HepG2 (cell line): ENCODE results near the gene NUCB1. TPM values are rescaled to one million over a fixed set of nuclear protein-coding genes. Genes with fewer than 3 reads are reported as not detected.

Source experiments
- ATAC-seq: fragments of 200-7000 bp; cut with Tn5 transposase; 3 replicates; pipeline ENCODE4 v1.9.1; 2020; ENCODE audit warnings: mild to moderate bottlenecking, moderate library complexity
- BruUV-seq: library from RNA; stranded (reverse); fragments of 400-500 nt; replicated peaks from 2 replicates; lab custom pipeline; 2021; lab: Mats Ljungman, UMichigan
- CTCF ChIA-PET: fragments of 300-600 bp; formaldehyde crosslinking; extraction: SDS; loops from one replicate; lab custom pipeline; 2021; ENCODE audit warnings: low total read pairs, inconsistent platforms, low intra/inter-chr PET ratio; lab: Yijun Ruan, JAX
- POLR2A ChIA-PET: fragments of 350-600 bp; sonication (Branson Sonifier 250); formaldehyde crosslinking; loops from one replicate; lab custom pipeline; 2020; ENCODE audit warnings: antibody characterized with exemption, inconsistent platforms; lab: Yijun Ruan, JAX
- DNase-seq: peaks from one replicate; pipeline ENCODE4 v3.0.0-alpha.2; 2015; ENCODE audit warnings: low spot score
- FAIRE-seq: peaks from 3 replicates; lab custom pipeline; 2011; peaks lifted over from hg19 to GRCh38; lab: Jason Lieb, UNC
- H2AFZ ChIP-seq: one replicate; pipeline ENCODE4 v1.6.1; 2011; ENCODE audit warnings: low read length, inconsistent platforms
- H3K27ac ChIP-seq: fragments of 300-600 bp; 3 replicates; pipeline ENCODE4 v1.8.0; 2011; ENCODE audit warnings: mixed run types, mild to moderate bottlenecking, mixed read lengths, low read length, inconsistent platforms; ENCODE audit not compliant: insufficient read depth; ENCODE audit errors: extremely low read length
- H3K27me3 ChIP-seq, 2 experiments: fragments of 200-600 bp in 1 of 2; 2 replicates in 1 of 2; 3 replicates in 1 of 2; pipeline versions ENCODE4 v1.6.0 to v1.8.0; 2011; ENCODE audit warnings: low read length in 2 of 2, mild to moderate bottlenecking in 2 of 2, moderate library complexity in 2 of 2, inconsistent platforms in 1 of 2; ENCODE audit not compliant: insufficient read depth in 2 of 2, control insufficient read depth in 1 of 2
- H3K36me3 ChIP-seq, 2 experiments: fragments of 200-600 bp in 1 of 2; replicated peaks in 1 of 2; 2 replicates in 1 of 2; 3 replicates in 1 of 2; pipeline versions ENCODE4 v1.5.1 to v1.8.0; 2011; ENCODE audit warnings: low read length in 2 of 2, inconsistent platforms in 1 of 2; ENCODE audit not compliant: insufficient read depth in 2 of 2, control insufficient read depth in 1 of 2
- H3K4me1 ChIP-seq: 2 replicates; pipeline ENCODE4 v1.5.1; 2012; ENCODE audit warnings: low read length, inconsistent platforms; ENCODE audit not compliant: insufficient read depth
- H3K4me2 ChIP-seq: 2 replicates; pipeline ENCODE4 v1.6.0; 2011; ENCODE audit warnings: low read depth, low read length, inconsistent platforms
- H3K4me3 ChIP-seq, 3 experiments: fragments of 200-600 bp in 1 of 3; sonication (generic), shearing (Covaris generic) in 1 of 3; replicated peaks in 1 of 3; 2 replicates each; pipeline ENCODE4 v1.5.1; 2011 to 2016; ENCODE audit warnings: low read length in 3 of 3, inconsistent platforms in 2 of 3, low read depth in 2 of 3, mild to moderate bottlenecking in 2 of 3, control low read depth in 1 of 3, mixed read lengths in 1 of 3; ENCODE audit not compliant: insufficient read depth in 1 of 3
- H3K79me2 ChIP-seq: one replicate; pipeline ENCODE4 v1.6.1; 2011; ENCODE audit warnings: low read length, inconsistent platforms; ENCODE audit not compliant: insufficient read depth
- H3K9ac ChIP-seq: 2 replicates; pipeline ENCODE4 v1.6.0; 2011; ENCODE audit warnings: mild to moderate bottlenecking, low read depth, low read length, inconsistent platforms; ENCODE audit not compliant: insufficient read depth
- H3K9me3 ChIP-seq: 2 replicates; pipeline ENCODE4 v1.5.1; 2012; ENCODE audit warnings: mild to moderate bottlenecking, low read length
- H4K20me1 ChIP-seq: 2 replicates; pipeline ENCODE4 v1.6.0; 2011; ENCODE audit warnings: inconsistent platforms, mild to moderate bottlenecking, low read length, moderate library complexity; ENCODE audit not compliant: insufficient read depth
- CBX1 ChIP-seq: IDR thresholded peaks from one replicate; pipeline ENCODE4 v1.6.1; 2016; ENCODE audit warnings: antibody characterized with exemption, low read depth
- FOXM1 ChIP-seq: sonication (generic); formaldehyde crosslinking; IDR thresholded peaks from 2 replicates; pipeline ENCODE4 v1.5.0; 2020; ENCODE audit warnings: missing genetic modification reagents
- GZF1 ChIP-seq: sonication (generic); formaldehyde crosslinking; IDR thresholded peaks from 2 replicates; pipeline ENCODE4 v1.5.1; 2020; ENCODE audit warnings: mild to moderate bottlenecking, missing genetic modification reagents
- HCFC1 ChIP-seq: fragments of 150-350 bp; IDR thresholded peaks from 2 replicates; pipeline ENCODE4 v1.6.1; 2014; ENCODE audit warnings: low read depth, low read length
- KDM6A ChIP-seq: IDR thresholded peaks from 2 replicates; pipeline ENCODE4 v1.6.1; 2016; ENCODE audit warnings: low read depth
- KLF13 ChIP-seq: sonication (generic); formaldehyde crosslinking; IDR thresholded peaks from 2 replicates; pipeline ENCODE4 v1.4.0; 2020; ENCODE audit warnings: mild to moderate bottlenecking, missing genetic modification reagents
- POLR2AphosphoS2 ChIP-seq: IDR thresholded peaks from 2 replicates; pipeline ENCODE4 v1.6.1; 2011; ENCODE audit warnings: low read depth, low read length, improper control_type of control experiment
- ZMYM3 ChIP-seq: sonication (generic); formaldehyde crosslinking; IDR thresholded peaks from 2 replicates; pipeline ENCODE4 v1.5.1; 2020; ENCODE audit warnings: mild to moderate bottlenecking, missing genetic modification reagents
- ZNF337 ChIP-seq: sonication (generic); formaldehyde crosslinking; IDR thresholded peaks from 2 replicates; pipeline ENCODE4 v1.5.1; 2020; ENCODE audit warnings: missing genetic modification reagents, low read depth, mild to moderate bottlenecking, borderline replicate concordance
- ZNF782 ChIP-seq: sonication (generic); formaldehyde crosslinking; IDR thresholded peaks from 2 replicates; pipeline ENCODE4 v1.4.0; 2020; ENCODE audit warnings: missing genetic modification reagents, mild to moderate bottlenecking, borderline replicate concordance
- ZSCAN9 ChIP-seq: IDR thresholded peaks from 2 replicates; pipeline ENCODE4 v1.6.1; 2016; ENCODE audit warnings: borderline replicate concordance
- WGBS: methylation state at CpG from one replicate; pipeline ENCODE4 v1.1.6; 2017; ENCODE audit warnings: low lambda C conversion rate; 5-methylcytosine and 5-hydroxymethylcytosine counted together
- in situ Hi-C: cut with HindIII; loops from 2 replicates; pipeline ENCODE4 v1.10.0; 2017; ENCODE audit warnings: low pct_unique_long_range_greater_than_20kb; ENCODE audit not compliant: extremely low pct_ligation_motif_present
- intact Hi-C: fragments of 100-400 bp; cut with micrococcal nuclease; formaldehyde crosslinking; loops from one replicate; pipeline ENCODE4 v1.10.0; 2022; ENCODE audit not compliant: unreplicated experiment
- polyA plus RNA-seq, 8 experiments: library from polyadenylated mRNA; depleted of rRNA in 3 of 8; stranded (reverse) in 7 of 8; unstranded in 1 of 8; fragments of >200 nt; fragmentation: Illumina TruSeq in 4 of 8; extraction: Trizol in 4 of 8; gene quantifications; 2 replicates each; pipeline versions ENCODE4 v1.2.1 to v1.2.3, GENCODE V29; 2011 to 2016; ENCODE audit warnings: low read depth in 4 of 8, missing spikeins in 1 of 8, mixed read lengths in 1 of 8; ENCODE audit not compliant: insufficient read depth in 1 of 8
- total RNA-seq, 5 experiments: library from RNA; depleted of rRNA; stranded (reverse); fragments of >200 nt; fragmentation: Illumina TruSeq; extraction: Trizol; gene quantifications; 2 replicates each; pipeline ENCODE4 v1.2.3, GENCODE V29; 2016; ENCODE audit warnings: low read depth in 1 of 5
- TF ChIP-seq, protein P1 (sequence below): sonication (generic); formaldehyde crosslinking; IDR thresholded peaks from 2 replicates; pipeline ENCODE4 v1.4.0; 2020; ENCODE audit warnings: mild to moderate bottlenecking, missing genetic modification reagents, borderline replicate concordance
- TF ChIP-seq, protein P2 (sequence below): sonication (generic); formaldehyde crosslinking; IDR thresholded peaks from 2 replicates; pipeline ENCODE4 v1.8.0; 2022; ENCODE audit warnings: low read depth, missing genetic modification reagents

Gene NUCB1
- total and polyA plus RNA-seq, 2 of the 13 experiments (the other 11 are each of a cell fraction or from before 2014, with no cell fraction given): 82.3 to 106 TPM

DNA sequence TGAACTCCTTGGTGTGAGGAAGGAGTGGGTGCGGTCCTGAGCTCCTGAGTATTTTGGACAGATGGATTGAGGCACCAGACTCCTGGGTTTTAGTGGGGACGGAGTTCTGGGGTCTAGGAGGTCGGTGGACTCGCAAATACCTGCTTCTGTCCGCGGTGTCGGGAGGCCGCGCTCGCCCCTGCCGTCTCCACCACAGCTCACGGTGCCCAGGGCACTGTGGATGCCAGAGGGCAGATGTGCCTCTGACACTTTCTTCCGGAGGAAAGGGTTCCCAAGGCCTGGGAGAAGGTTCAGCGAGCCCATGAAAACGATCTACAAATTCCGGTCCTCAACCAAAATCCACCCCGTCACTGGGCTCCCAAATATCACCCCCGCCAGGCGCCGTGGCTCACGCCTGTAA, 4.9 kb upstream of the NUCB1 start:
- H2AFZ ChIP-seq: no peak overlapping the region
- H3K9me3 ChIP-seq: no peaks in the 10 kb centered on the region
- H3K36me3 ChIP-seq: no peaks in the 10 kb centered on the region
- no peak overlapping the region for H3K27ac ChIP-seq
- intact Hi-C loops (no loop called here), in situ Hi-C loops (no loop called here)
- H3K4me3 ChIP-seq: no peak overlapping the region
- no peaks in the 10 kb centered on the region for H4K20me1 ChIP-seq
- H3K9ac ChIP-seq: no peak overlapping the region
- ChIA-PET CTCF (no interaction called here), POLR2A (no interaction called here)
- BruUV-seq: no TSS peak
- no peaks in the 10 kb centered on the region for H3K79me2 ChIP-seq
- H3K4me1 ChIP-seq: peaks cover 51% of the 10 kb centered on the region
- DNase-seq (no peak), ATAC-seq (no peak), FAIRE-seq (no peak)
- TF ChIP-seq ZMYM3 (no peak), POLR2AphosphoS2 (no peak), KLF13 (no peak), ZNF782 (CRISPR knock-in tag) (no peak), HCFC1 (no peak), ZSCAN9 (CRISPR knock-in tag) (no peak), CBX1 (no peak), GZF1 (CRISPR knock-in tag) (no peak), KDM6A (CRISPR knock-in tag) (no peak), ZNF337 (no peak), FOXM1 (no peak)
- TF ChIP-seq, protein P1, sequence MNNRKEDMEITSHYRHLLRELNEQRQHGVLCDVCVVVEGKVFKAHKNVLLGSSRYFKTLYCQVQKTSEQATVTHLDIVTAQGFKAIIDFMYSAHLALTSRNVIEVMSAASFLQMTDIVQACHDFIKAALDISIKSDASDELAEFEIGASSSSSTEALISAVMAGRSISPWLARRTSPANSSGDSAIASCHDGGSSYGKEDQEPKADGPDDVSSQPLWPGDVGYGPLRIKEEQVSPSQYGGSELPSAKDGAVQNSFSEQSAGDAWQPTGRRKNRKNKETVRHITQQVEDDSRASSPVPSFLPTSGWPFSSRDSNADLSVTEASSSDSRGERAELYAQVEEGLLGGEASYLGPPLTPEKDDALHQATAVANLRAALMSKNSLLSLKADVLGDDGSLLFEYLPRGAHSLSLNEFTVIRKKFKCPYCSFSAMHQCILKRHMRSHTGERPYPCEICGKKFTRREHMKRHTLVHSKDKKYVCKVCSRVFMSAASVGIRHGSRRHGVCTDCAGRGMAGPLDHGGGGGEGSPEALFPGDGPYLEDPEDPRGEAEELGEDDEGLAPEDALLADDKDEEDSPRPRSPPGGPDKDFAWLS: no peak
- TF ChIP-seq, protein P2, sequence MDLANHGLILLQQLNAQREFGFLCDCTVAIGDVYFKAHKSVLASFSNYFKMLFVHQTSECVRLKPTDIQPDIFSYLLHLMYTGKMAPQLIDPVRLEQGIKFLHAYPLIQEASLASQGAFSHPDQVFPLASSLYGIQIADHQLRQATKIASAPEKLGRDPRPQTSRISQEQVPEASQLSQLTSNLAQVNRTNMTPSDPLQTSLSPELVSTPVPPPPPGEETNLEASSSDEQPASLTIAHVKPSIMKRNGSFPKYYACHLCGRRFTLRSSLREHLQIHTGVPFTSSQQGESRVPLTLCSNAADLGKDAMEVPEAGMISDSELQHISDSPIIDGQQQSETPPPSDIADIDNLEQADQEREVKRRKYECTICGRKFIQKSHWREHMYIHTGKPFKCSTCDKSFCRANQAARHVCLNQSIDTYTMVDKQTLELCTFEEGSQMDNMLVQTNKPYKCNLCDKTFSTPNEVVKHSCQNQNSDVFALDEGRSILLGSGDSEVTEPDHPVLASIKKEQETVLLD (CRISPR knock-in tag): no peak
- WGBS: 94% methylated on average over 21 of the region's 21 CpGs
- no peak overlapping the region for H3K4me2 ChIP-seq
- no peaks in the 10 kb centered on the region; a peak in 1 of 5 replicates for H3K27me3 ChIP-seq
